GM19328 (cell line): ENCODE results near the gene NYAP1.
"Not testable (repeated sequence)": the region's sequence is repeated elsewhere in the genome, so short reads cannot be mapped to it uniquely, and the experiment has no call there.

Experiments
- ATAC-seq: cut with Tn5 transposase; IDR thresholded peaks from one replicate; pipeline ENCODE4 v1.9.1; 2021; ENCODE audit warnings: mild to moderate bottlenecking, moderate library complexity; ENCODE audit not compliant: unreplicated experiment

NYAP1 gene

GRCh38 chr7:100540073-100540723 lies 56.5 kb downstream of the NYAP1 start:
- ATAC-seq: no peak

DNA sequence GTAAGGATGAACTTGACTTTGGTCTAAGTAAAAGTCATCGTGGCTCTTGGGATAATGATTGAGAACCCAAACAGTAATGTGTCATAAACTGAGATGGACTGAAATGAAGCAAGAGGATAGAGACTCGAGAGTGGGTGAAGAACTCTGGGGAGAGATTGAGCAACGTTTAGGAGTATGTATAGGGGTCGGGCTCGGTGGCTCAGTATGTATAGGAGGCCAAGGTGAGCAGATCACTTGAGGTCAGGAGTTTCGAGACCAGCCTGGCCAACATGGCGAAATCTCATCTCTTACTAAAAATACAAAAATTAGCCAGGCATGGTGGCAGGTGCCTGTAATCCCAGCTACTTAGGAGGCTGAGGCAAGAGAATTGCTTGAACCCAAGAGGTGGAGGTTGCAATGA lies 57.6 kb downstream of the NYAP1 start:
- ATAC-seq: not testable (repeated sequence)

DNA sequence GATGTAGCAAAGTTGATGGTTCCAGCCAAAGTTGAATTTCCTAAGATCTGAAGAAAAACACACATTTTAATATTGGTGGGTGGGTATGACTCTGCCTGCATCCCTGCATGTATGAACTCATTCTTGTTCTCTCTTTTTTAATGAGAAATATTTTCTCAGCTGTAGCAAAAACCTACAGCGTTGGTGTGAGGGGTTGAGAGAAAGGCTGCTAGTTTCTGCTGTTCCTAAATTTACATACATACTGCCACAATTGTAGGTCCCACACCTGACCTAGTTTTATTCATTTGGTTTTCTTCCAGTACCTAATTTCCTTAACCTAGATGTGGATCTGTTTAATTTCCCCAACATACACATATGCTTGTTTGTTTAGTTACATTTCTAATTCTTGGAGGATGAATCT lies 59.9 kb downstream of the NYAP1 start:
- ATAC-seq: no peak

DNA sequence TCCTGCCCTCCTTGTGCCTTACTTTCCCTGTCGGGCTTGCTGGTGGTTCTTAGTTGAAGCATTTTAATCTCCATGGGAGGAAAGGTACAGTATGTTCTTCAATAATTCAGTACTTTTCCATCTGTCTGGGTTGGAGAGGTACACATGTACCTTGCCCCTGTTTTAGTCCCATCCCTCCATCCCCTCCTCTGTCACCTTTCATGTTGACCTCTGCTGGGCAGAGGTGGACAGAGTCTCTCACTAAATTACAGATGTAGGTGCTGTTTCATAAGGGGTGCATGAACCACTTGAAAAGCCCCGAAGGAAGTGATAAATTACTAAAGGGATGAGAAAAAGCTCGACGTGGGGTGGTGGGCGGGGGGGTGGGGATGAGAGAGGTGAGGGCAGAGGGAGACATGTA lies 60.7 kb downstream of the NYAP1 start:
- no peak for ATAC-seq
